ENCODE results near the gene OXER1. TPM values are rescaled to one million over a fixed set of nuclear protein-coding genes. Genes with fewer than 3 reads are reported as not detected.

Gene OXER1
- polyA plus RNA-seq, 2 of the 4 experiments (the other 2 are of a cell fraction): not detected

DNA sequence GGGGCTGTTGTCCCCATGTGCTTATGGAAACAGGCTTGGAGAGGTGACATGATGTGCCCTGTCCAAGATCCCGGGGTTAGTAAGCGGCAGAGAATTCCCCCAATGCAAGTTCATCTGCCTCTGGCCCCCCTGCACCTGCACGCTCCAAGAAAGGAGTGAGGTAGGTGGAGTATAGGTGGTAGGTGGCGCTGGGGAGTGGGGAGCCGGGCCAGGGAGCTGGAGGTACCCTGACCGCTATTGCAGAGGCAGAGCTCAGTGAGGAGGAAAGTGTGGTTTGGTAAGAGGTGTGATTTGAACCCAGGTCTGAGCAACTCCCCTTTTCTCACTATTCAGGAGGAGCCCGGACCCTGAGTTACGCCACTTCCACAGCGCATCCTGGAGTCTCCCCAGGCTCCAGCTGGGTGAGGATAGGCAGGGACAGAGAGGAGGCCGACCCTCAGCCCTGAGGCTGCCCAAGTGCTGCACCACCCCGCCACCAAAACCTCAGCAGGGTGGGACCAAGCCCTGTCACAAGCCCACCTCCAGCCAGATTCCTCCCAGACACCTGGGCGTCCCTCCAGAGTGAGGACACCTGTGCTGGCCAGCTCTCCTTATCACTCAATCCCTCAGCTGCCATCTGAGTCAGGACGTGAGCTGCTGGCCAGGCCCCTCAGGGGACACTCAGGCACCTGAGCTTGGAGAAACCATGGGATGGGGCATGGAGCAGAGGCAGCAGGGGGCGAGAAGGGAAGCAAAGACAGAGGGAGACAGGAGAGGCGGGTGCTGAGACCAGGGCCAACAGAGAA is 22.8 kb upstream of the OXER1 start:
- POLR2A ChIA-PET: interaction anchor here (1.3 kb wide), 1 partner anchor 24 kb away, joined by 4 read pairs; no protein-coding TSS in a partner anchor
- no peak overlapping the region for H3K4me3 ChIP-seq
- CTCF ChIA-PET: interaction anchor here (0.8 to 1.9 kb wide), 4 partner anchors 10 to 27 kb away, joined by 3 to 4 read pairs (median 4); no protein-coding TSS in a partner anchor
- no peak for FAIRE-seq
- 62% methylated on average over 15 of the region's 15 CpGs for WGBS (ENCODE audit: missing lambda C conversion rate)
- no peaks in the 10 kb centered on the region for H3K4me1 ChIP-seq
- no peak overlapping the region for H3K4me2 ChIP-seq
- H3K9me3 ChIP-seq: no peaks in the 10 kb centered on the region
- DNase-seq (ENCODE audit: low read depth in 1 of 2, low spot score in 1 of 2): no peak
- ATAC-seq: peak; percentile 11 to 17; a peak in 1 of 6 replicates
- no peak overlapping the region for H3K27ac ChIP-seq
- no peak for TF ChIP-seq ELK1 (IDR thresholded peaks at IDR 0.05; ENCODE audit: low read depth, low read length)
- TF ChIP-seq KDM5A (IDR thresholded peaks at IDR 0.05): no peak
- no peak for TF ChIP-seq HOXA7 (CRISPR knock-in tag; IDR thresholded peaks at IDR 0.05)
- TF ChIP-seq, protein P1, sequence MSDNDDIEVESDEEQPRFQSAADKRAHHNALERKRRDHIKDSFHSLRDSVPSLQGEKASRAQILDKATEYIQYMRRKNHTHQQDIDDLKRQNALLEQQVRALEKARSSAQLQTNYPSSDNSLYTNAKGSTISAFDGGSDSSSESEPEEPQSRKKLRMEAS (IDR thresholded peaks at IDR 0.05): no peak
- no peak for TF ChIP-seq RFX5 (IDR thresholded peaks at IDR 0.05)
- no peak for TF ChIP-seq EHF (CRISPR knock-in tag; IDR thresholded peaks at IDR 0.05)
- no peak for TF ChIP-seq ZFP36 (IDR thresholded peaks at IDR 0.05; ENCODE audit: borderline replicate concordance, partially characterized antibody)
- no peak for TF ChIP-seq MYC (IDR thresholded peaks at IDR 0.05; ENCODE audit: borderline replicate concordance, low read length)
- TF ChIP-seq JUNB (IDR thresholded peaks at IDR 0.05): no peak

GRCh38 chr2:42784204-42784880 is 20.4 kb upstream of the OXER1 start:
- CTCF ChIA-PET: interaction anchor here (0.9 to 2.6 kb wide), 3 partner anchors 10 to 19 kb away, joined by 3 to 9 read pairs (median 3); no protein-coding TSS in a partner anchor
- no peak for FAIRE-seq
- Histone ChIP-seq H3K4me1 (no peaks in the 10 kb centered on the region), H3K9me3 (no peaks in the 10 kb centered on the region), H3K4me3 (no peak overlapping the region), H3K27ac (no peak overlapping the region), H3K4me2 (no peak overlapping the region)
- POLR2A ChIA-PET: interaction anchor here (0.6 kb wide), 1 partner anchor 11 kb away, joined by 5 read pairs; no protein-coding TSS in a partner anchor
- no peak for ATAC-seq
- TF ChIP-seq RAD21 (conservative IDR thresholded peaks at IDR 0.05 in 1 of 2, IDR thresholded peaks at IDR 0.05 in 1 of 2) (no peak), SMC3 (IDR thresholded peaks at IDR 0.05) (no peak), CBX2 (IDR thresholded peaks at IDR 0.05; ENCODE audit: borderline replicate concordance, low read depth) (no peak), CHD2 (IDR thresholded peaks at IDR 0.05; ENCODE audit: low read length, partially characterized antibody) (no peak), EP300 (IDR thresholded peaks at IDR 0.05) (no peak), MYC (IDR thresholded peaks at IDR 0.05; ENCODE audit: borderline replicate concordance, low read length) (no peak), GATA3 (IDR thresholded peaks at IDR 0.05; ENCODE audit: borderline replicate concordance) (no peak), NR3C1 (IDR thresholded peaks at IDR 0.05) (no peak), HDAC2 (IDR thresholded peaks at IDR 0.05) (no peak), EHMT2 (IDR thresholded peaks at IDR 0.05; ENCODE audit: low read depth) (no peak), ATOH8 (CRISPR knock-in tag; IDR thresholded peaks at IDR 0.05; ENCODE audit: low read depth) (no peak), RCOR1 (IDR thresholded peaks at IDR 0.05; ENCODE audit: low read depth, low read length) (no peak), POLR2A (IDR thresholded peaks at IDR 0.05; ENCODE audit: low read length) (no peak), JUN (IDR thresholded peaks at IDR 0.05) (no peak)
- TF ChIP-seq, protein P2, sequence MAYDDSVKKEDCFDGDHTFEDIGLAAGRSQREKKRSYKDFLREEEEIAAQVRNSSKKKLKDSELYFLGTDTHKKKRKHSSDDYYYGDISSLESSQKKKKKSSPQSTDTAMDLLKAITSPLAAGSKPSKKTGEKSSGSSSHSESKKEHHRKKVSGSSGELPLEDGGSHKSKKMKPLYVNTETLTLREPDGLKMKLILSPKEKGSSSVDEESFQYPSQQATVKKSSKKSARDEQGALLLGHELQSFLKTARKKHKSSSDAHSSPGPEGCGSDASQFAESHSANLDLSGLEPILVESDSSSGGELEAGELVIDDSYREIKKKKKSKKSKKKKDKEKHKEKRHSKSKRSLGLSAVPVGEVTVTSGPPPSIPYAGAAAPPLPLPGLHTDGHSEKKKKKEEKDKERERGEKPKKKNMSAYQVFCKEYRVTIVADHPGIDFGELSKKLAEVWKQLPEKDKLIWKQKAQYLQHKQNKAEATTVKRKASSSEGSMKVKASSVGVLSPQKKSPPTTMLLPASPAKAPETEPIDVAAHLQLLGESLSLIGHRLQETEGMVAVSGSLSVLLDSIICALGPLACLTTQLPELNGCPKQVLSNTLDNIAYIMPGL (CRISPR knock-in tag; IDR thresholded peaks at IDR 0.05; ENCODE audit: borderline replicate concordance): no peak
- TF ChIP-seq, protein P3, sequence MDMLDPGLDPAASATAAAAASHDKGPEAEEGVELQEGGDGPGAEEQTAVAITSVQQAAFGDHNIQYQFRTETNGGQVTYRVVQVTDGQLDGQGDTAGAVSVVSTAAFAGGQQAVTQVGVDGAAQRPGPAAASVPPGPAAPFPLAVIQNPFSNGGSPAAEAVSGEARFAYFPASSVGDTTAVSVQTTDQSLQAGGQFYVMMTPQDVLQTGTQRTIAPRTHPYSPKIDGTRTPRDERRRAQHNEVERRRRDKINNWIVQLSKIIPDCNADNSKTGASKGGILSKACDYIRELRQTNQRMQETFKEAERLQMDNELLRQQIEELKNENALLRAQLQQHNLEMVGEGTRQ (IDR thresholded peaks at IDR 0.05): no peak
- no peak for DNase-seq (ENCODE audit: low read depth in 1 of 2, low spot score in 1 of 2)
- WGBS (ENCODE audit: missing lambda C conversion rate): 68% methylated on average over 7 of the region's 7 CpGs
